Measurements from ENCODE around the gene STXBP6.

Gene STXBP6

DNA sequence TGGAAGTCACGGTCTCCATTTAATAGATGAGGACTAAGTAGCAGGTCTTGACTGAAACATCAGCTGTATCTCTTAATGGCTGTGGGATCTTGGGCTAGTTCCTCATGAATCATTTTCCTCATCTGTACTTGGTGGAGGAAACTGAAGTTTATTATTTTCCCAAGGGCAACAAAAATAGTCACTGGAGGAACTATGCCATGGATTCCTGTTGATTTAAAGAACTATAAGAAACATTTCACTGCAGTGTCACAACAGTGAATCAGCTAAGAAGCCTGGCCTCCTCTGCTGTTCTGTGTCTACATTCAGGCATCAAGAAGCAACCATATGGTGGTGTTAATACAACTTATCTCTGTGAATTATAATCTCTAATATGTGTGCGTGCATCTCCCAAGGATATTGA is 200.5 kb downstream of the STXBP6 start:
- Histone ChIP-seq H3K4me3 (ENCODE audit: severe bottlenecking) (no peak overlapping the region), H3K27me3 (ENCODE audit: insufficient read depth, poor library complexity, severe bottlenecking) (peaks cover 23% of the 10 kb centered on the region), H3K4me1 (ENCODE audit: insufficient read depth, poor library complexity, severe bottlenecking) (no peaks in the 10 kb centered on the region), H3K36me3 (ENCODE audit: low read depth) (no peaks in the 10 kb centered on the region), H3K27ac (ENCODE audit: poor library complexity, severe bottlenecking) (no peak overlapping the region), H3K9me3 (ENCODE audit: severe bottlenecking) (no peaks in the 10 kb centered on the region)
- TF ChIP-seq, protein P1, sequence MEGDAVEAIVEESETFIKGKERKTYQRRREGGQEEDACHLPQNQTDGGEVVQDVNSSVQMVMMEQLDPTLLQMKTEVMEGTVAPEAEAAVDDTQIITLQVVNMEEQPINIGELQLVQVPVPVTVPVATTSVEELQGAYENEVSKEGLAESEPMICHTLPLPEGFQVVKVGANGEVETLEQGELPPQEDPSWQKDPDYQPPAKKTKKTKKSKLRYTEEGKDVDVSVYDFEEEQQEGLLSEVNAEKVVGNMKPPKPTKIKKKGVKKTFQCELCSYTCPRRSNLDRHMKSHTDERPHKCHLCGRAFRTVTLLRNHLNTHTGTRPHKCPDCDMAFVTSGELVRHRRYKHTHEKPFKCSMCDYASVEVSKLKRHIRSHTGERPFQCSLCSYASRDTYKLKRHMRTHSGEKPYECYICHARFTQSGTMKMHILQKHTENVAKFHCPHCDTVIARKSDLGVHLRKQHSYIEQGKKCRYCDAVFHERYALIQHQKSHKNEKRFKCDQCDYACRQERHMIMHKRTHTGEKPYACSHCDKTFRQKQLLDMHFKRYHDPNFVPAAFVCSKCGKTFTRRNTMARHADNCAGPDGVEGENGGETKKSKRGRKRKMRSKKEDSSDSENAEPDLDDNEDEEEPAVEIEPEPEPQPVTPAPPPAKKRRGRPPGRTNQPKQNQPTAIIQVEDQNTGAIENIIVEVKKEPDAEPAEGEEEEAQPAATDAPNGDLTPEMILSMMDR (IDR thresholded peaks at IDR 0.05; ENCODE audit: poor library complexity, severe bottlenecking), result no peak
- no peak for DNase-seq (ENCODE audit: low spot score)
- ATAC-seq (ENCODE audit: low read depth), result no peak

DNA sequence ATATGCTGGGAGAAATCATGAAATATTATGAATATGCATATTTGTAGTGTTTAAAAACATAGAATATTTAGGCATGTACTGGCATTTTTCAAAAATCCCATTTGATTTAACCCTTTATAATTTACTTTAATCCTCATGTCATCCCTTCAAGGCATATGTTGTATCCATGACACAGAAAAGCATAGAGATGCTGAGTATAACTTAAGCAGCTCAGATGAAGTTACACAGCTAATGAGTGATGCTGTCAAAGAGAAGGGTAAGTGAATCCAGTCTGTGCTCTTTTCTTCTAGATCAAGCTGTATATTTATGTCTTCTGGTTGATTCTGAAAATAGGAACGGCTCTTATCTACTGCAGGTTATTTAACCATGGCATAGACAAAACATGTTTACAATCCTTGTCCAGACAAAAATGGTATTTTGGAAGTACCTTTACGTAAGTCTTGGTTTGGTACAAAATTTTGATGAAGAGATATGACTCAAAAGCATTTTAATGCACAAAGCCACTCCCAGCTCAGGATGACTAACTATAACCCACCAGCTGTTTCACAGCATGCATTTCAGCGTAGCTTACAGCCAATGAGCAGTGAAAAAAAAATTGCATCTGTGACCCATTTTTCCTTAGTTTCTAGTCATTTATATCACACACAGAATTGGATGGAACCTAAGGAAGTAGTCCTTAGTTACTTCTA is 201.7 kb downstream of the STXBP6 start:
- Histone ChIP-seq H3K36me3 (ENCODE audit: low read depth) (no peaks in the 10 kb centered on the region), H3K4me1 (ENCODE audit: insufficient read depth, poor library complexity, severe bottlenecking) (no peaks in the 10 kb centered on the region), H3K27me3 (ENCODE audit: insufficient read depth, poor library complexity, severe bottlenecking) (peaks cover 23% of the 10 kb centered on the region), H3K27ac (ENCODE audit: poor library complexity, severe bottlenecking) (no peak overlapping the region), H3K4me3 (ENCODE audit: severe bottlenecking) (no peak overlapping the region), H3K9me3 (ENCODE audit: severe bottlenecking) (no peaks in the 10 kb centered on the region)
- TF ChIP-seq, protein P1 (IDR thresholded peaks at IDR 0.05; ENCODE audit: poor library complexity, severe bottlenecking), result no peak
- ATAC-seq (ENCODE audit: low read depth) (0 out of 3 replicates have a peak, but pooled peaks have one; percentile 31), DNase-seq (ENCODE audit: low spot score) (no peak)

DNA sequence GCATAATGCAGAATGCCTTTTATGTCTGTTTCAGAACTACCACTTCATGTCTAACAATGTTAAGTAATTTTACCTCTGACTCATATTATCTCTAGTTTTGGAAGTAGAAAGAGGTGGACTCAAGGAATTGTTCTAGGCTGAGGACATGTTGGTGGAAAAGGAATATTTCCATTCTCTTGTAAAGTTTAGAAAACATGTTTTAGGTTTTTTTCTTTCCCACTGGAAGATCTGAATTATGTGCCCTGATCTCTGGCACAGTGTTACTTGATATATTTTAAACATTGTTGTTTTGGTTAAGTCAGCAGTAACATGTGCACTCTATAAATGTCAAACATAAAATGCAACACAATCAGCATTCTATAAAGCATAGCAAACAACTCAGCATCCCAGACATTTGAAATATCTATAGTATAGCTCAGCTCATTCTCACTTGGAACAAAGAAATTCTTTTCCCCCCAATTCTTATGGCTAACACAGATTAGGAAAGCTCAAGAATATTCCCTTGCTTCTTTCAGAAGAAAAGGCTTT is 202.3 kb downstream of the STXBP6 start:
- TF ChIP-seq, protein P1 (IDR thresholded peaks at IDR 0.05; ENCODE audit: poor library complexity, severe bottlenecking), result no peak
- no peaks in the 10 kb centered on the region for H3K4me1 ChIP-seq (ENCODE audit: insufficient read depth, poor library complexity, severe bottlenecking)
- no peak for DNase-seq (ENCODE audit: low spot score)

DNA sequence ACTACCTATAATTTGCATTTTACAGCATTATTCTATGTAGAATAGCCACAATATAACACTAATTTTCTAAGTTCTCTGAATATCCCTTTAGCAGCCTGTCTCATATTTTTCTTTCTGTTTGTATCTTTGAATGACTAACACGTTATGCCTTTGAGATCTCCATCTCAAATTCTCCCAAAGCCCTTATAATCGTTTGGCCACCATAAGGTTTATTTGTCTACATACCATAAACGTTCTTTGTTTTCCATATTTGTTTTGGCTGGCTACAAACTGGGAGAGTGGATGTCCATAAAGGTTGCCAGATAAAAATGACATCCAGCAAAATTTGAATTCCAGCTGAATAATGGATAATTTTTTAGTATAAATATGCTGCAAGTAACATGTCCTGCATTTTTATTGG is 203.7 kb downstream of the STXBP6 start:
- H3K4me3 ChIP-seq (ENCODE audit: severe bottlenecking), result no peak overlapping the region
- H3K4me1 ChIP-seq (ENCODE audit: insufficient read depth, poor library complexity, severe bottlenecking), result no peaks in the 10 kb centered on the region
- DNase-seq (ENCODE audit: low spot score) (no peak), ATAC-seq (ENCODE audit: low read depth) (no peak)
- H3K27me3 ChIP-seq (ENCODE audit: insufficient read depth, poor library complexity, severe bottlenecking), result peaks cover 23% of the 10 kb centered on the region
- no peaks in the 10 kb centered on the region for H3K9me3 ChIP-seq (ENCODE audit: severe bottlenecking)
- no peak overlapping the region for H3K27ac ChIP-seq (ENCODE audit: poor library complexity, severe bottlenecking)
- TF ChIP-seq, protein P1 (IDR thresholded peaks at IDR 0.05; ENCODE audit: poor library complexity, severe bottlenecking), result no peak
- H3K36me3 ChIP-seq (ENCODE audit: low read depth), result no peaks in the 10 kb centered on the region

More for the DNA sequence above, 202.3 kb downstream of the STXBP6 start:
- no peak overlapping the region for H3K27ac ChIP-seq (ENCODE audit: poor library complexity, severe bottlenecking)
- no peak overlapping the region for H3K4me3 ChIP-seq (ENCODE audit: severe bottlenecking)
- H3K9me3 ChIP-seq (ENCODE audit: severe bottlenecking), result no peaks in the 10 kb centered on the region
- peaks cover 23% of the 10 kb centered on the region for H3K27me3 ChIP-seq (ENCODE audit: insufficient read depth, poor library complexity, severe bottlenecking)
- no peak for ATAC-seq (ENCODE audit: low read depth)
- no peaks in the 10 kb centered on the region for H3K36me3 ChIP-seq (ENCODE audit: low read depth)

DNA sequence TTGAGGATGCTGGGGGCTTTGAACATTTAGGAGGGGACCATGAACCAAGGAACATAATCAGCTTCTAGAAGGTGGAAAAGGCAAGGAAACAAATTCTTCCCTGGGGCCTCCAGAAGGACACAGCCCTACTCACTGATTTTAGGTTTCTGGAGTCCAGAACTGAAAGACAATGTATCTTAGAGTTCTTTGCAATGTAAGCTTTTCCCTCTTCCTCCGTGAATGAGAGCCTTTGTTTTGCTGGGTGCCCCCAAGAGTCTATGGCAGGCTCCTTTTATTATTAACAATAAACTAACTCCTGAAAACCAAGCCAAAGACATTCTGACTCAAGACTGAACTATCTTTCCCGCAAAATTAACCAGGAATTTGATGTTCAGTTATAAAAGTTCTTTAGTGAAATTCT is 204.1 kb downstream of the STXBP6 start:
- TF ChIP-seq, protein P1 (IDR thresholded peaks at IDR 0.05; ENCODE audit: poor library complexity, severe bottlenecking), result no peak
- H3K36me3 ChIP-seq (ENCODE audit: low read depth), result no peaks in the 10 kb centered on the region
- no peak overlapping the region for H3K4me3 ChIP-seq (ENCODE audit: severe bottlenecking)
- no peak overlapping the region for H3K27ac ChIP-seq (ENCODE audit: poor library complexity, severe bottlenecking)
- DNase-seq (ENCODE audit: low spot score) (no peak), ATAC-seq (ENCODE audit: low read depth) (no peak)
- H3K4me1 ChIP-seq (ENCODE audit: insufficient read depth, poor library complexity, severe bottlenecking), result no peaks in the 10 kb centered on the region
- no peaks in the 10 kb centered on the region for H3K9me3 ChIP-seq (ENCODE audit: severe bottlenecking)
- peaks cover 23% of the 10 kb centered on the region for H3K27me3 ChIP-seq (ENCODE audit: insufficient read depth, poor library complexity, severe bottlenecking)
